ENCODE measurements around the gene NEMP1.

The NEMP1 gene

DNA sequence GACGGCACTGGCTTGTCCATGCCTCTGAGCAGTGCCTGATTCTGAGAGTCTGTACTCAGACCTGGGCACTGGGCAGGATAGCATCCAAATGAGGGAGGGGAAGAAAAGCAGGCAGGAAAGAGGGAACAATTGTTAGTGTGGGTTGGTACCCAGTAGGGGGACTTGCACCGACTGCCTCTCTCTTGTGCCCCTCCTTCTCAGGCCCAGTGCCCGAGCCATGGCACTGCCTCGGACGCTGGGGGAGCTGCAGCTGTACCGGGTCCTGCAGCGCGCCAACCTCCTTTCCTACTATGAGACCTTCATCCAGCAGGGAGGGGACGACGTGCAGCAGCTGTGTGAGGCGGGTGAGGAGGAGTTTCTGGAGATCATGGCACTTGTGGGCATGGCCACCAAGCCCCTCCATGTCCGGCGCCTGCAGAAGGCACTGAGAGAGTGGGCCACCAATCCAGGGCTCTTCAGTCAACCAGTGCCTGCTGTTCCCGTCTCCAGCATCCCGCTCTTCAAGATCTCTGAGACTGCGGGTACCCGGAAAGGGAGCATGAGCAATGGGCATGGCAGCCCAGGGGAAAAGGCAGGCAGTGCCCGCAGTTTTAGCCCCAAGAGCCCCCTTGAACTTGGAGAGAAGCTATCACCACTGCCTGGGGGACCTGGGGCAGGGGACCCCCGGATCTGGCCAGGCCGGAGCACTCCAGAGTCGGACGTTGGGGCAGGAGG, 12.5 kb upstream of the NEMP1 start:
- Histone ChIP-seq H2AFZ (no peak overlapping the region), H3K4me1 (peaks cover 29% of the 10 kb centered on the region), H3K27ac (peak overlapping the region; percentile 93), H3K79me2 (peaks cover 16% of the 10 kb centered on the region), H3K36me3 (ENCODE audit: control insufficient read depth, insufficient read depth, low read length) (no peaks in the 10 kb centered on the region), H3K4me2 (ENCODE audit: low read length) (peak overlapping the region; percentile 62), H3K4me3 (ENCODE audit: low read depth, low read length) (no peak overlapping the region), H3K9ac (no peak overlapping the region), H3K9me3 (ENCODE audit: control insufficient read depth, low read length) (no peaks in the 10 kb centered on the region), H3K27me3 (ENCODE audit: control insufficient read depth, insufficient read depth, low read length) (no peaks in the 10 kb centered on the region)
- TF ChIP-seq, protein P1, sequence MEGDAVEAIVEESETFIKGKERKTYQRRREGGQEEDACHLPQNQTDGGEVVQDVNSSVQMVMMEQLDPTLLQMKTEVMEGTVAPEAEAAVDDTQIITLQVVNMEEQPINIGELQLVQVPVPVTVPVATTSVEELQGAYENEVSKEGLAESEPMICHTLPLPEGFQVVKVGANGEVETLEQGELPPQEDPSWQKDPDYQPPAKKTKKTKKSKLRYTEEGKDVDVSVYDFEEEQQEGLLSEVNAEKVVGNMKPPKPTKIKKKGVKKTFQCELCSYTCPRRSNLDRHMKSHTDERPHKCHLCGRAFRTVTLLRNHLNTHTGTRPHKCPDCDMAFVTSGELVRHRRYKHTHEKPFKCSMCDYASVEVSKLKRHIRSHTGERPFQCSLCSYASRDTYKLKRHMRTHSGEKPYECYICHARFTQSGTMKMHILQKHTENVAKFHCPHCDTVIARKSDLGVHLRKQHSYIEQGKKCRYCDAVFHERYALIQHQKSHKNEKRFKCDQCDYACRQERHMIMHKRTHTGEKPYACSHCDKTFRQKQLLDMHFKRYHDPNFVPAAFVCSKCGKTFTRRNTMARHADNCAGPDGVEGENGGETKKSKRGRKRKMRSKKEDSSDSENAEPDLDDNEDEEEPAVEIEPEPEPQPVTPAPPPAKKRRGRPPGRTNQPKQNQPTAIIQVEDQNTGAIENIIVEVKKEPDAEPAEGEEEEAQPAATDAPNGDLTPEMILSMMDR (IDR thresholded peaks at IDR 0.05), result no peak

DNA sequence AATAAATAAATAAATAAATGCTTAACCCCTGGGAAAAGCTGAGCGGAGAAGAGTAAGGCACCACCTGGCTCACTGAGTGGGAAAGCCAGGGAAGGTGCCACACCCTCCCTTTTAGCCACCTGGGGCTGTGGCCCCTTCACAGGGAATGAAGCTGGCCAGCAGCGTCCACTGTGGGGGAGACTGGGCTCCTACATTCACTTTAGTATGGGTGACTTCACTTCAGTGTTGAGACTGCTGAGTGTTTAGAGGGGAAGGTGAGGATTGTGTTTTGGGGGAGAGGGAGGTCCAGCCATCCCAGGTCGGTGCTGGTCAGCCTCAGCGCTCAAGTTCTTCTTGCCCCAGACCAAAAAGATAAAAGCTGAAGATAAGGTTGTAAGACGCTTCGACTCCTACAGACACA, 11.9 kb upstream of the NEMP1 start:
- Histone ChIP-seq H3K9ac (no peak overlapping the region), H3K4me2 (ENCODE audit: low read length) (peak overlapping the region; percentile 62), H3K4me3 (ENCODE audit: low read depth, low read length) (no peak overlapping the region), H2AFZ (no peak overlapping the region), H3K36me3 (ENCODE audit: control insufficient read depth, insufficient read depth, low read length) (no peaks in the 10 kb centered on the region), H3K27me3 (ENCODE audit: control insufficient read depth, insufficient read depth, low read length) (no peaks in the 10 kb centered on the region), H3K9me3 (ENCODE audit: control insufficient read depth, low read length) (no peaks in the 10 kb centered on the region), H3K27ac (peak overlapping the region; percentile 93), H3K4me1 (peaks cover 34% of the 10 kb centered on the region), H3K79me2 (peaks cover 16% of the 10 kb centered on the region)
- TF ChIP-seq, protein P1 (IDR thresholded peaks at IDR 0.05), result no peak

DNA sequence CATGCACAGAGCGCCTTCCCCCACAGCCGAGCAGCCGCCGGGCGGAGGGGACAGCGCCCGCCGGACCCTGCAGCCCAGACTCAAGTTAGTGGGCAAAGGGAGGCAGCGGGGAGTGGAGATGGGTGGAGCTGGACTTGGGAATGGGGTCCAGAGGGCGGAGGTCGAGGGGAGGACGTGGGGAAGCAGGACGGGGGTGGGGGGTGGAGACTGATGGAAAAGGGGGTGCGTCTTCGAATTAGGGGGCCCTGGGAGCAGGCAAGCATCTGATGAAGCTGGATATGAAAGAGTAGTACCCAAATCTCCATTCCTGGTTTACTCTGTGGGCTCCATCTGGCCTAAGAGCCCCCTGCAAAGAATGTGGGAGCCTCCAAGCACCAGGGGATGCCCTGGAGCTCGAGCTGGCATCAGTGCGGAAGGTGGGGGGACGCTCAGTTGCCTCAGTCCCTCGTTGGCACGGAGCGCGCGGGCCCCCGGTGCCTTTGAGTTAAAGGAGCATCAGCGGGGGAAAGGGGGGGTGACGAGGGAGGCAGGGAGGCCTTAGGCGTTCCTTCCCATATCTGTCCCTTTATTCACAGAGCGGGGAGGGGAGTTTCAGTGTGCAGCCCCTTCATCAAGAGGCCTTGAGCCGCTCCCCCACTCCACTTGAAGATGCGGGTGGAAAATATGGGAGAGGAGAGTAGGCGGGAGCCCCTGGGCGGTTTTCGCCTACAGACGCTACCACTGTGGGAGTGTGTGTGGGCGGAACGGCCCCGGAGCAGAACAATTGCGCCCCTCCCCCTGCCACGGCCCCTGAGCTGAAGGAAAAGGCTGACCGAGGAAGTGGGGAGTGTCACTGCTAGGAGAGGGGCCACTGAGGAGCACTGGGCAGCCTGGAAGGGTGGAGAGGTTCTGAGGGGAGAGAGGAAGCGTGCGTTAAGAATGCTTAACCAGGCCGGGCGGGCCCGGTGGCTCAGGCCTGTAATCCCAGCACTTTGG, 11.0 kb upstream of the NEMP1 start:
- Histone ChIP-seq H3K4me1 (peaks cover 36% of the 10 kb centered on the region), H2AFZ (peak overlapping the region; percentile 71)

DNA sequence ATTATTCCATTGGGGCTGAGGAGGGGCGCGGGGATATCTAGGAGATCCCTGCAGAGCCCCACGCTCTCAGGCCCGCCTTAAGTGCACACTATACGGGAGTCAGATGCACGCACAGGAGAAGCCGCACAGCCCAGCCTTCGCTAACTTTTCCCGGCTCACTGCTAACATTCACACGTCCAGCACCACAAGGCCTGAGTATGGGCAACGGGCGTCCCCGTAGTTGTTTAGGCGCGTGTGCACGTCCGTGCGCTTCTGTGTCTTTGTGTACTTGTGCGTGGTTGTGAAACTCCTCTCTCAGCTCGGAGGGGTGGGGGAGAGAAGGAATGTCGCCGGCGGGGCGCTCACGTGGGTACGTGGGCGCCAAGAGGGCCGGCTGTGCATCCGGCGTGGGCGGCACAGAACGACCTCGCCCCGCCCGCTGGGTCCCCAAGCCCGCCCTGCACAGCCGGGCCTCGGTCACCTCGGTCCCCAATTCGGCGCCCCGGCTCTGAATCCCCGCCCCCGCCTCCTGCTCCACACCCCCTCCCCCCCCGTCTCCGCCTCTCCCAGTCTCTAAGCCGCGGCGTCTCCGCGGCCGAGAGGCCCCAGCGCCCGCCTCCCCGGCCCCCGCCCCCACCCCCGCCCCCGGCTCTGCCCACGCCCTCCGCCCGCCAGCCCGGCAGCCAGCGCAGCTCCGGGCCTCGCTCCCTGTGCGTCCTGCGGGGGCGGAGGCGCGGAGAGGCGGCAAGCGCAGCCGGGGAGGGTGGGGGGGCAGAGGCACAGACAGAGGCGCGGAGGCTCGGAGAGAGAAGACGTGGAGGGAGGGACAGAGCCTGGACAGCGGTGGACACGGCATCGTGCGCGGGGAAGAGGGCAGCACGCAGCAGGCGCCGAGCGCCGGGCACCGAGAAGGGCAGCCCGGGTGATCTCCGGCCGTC, 10.0 kb upstream of the NEMP1 start, which contains the start of gene NAB2:
NAB2 (plus strand) TSS at position 761 of the 917 bp plus-strand sequence. CDS start 158 bp downstream, outside the sequence.
- TF ChIP-seq, protein P1 (IDR thresholded peaks at IDR 0.05), result no peak
- peak within 1 kb of the TSS; percentile 83 for H3K4me3 ChIP-seq (ENCODE audit: low read depth, low read length)

More for the DNA sequence above, 11.0 kb upstream of the NEMP1 start:
- no peaks in the 10 kb centered on the region for H3K9me3 ChIP-seq (ENCODE audit: control insufficient read depth, low read length)
- H3K9ac ChIP-seq, result peak overlapping the region; percentile 58
- TF ChIP-seq, protein P1 (IDR thresholded peaks at IDR 0.05), result no peak
- H3K27me3 ChIP-seq (ENCODE audit: control insufficient read depth, insufficient read depth, low read length), result no peaks in the 10 kb centered on the region
- peak overlapping the region; percentile 74 for H3K4me3 ChIP-seq (ENCODE audit: low read depth, low read length)
- H3K27ac ChIP-seq, result peak overlapping the region; percentile 93
- peak overlapping the region; percentile 59 for H3K4me2 ChIP-seq (ENCODE audit: low read length)
- peaks cover 16% of the 10 kb centered on the region for H3K79me2 ChIP-seq
- H3K36me3 ChIP-seq (ENCODE audit: control insufficient read depth, insufficient read depth, low read length), result no peaks in the 10 kb centered on the region

More for the DNA sequence above, 10.0 kb upstream of the NEMP1 start, which contains the start of gene NAB2:
- peaks cover 34% of the 10 kb centered on the region for H3K4me1 ChIP-seq
- H3K9ac ChIP-seq, result peak within 1 kb of the TSS; percentile 58
- peaks cover 16% of the 10 kb centered on the region for H3K79me2 ChIP-seq
- peak within 1 kb of the TSS; percentile 64 for H3K4me2 ChIP-seq (ENCODE audit: low read length)
- peak within 1 kb of the TSS; percentile 99 for H3K27ac ChIP-seq
- H3K27me3 ChIP-seq (ENCODE audit: control insufficient read depth, insufficient read depth, low read length), result no peaks in the 10 kb centered on the region
- peak within 1 kb of the TSS; percentile 85 for H2AFZ ChIP-seq
- no peaks in the 10 kb centered on the region for H3K9me3 ChIP-seq (ENCODE audit: control insufficient read depth, low read length)
- no peaks in the 10 kb centered on the region for H3K36me3 ChIP-seq (ENCODE audit: control insufficient read depth, insufficient read depth, low read length)

Data from parathyroid adenoma (tissue), 2 donors.